Measurements from ENCODE around the gene SLC12A8. TPM values are rescaled to one million over a fixed set of nuclear protein-coding genes. Genes with fewer than 3 reads are reported as not detected.

Gene SLC12A8
- total RNA-seq, 3 donors from 2014 or later = 8.0 to 19.3 (median 13.6) TPM

DNA sequence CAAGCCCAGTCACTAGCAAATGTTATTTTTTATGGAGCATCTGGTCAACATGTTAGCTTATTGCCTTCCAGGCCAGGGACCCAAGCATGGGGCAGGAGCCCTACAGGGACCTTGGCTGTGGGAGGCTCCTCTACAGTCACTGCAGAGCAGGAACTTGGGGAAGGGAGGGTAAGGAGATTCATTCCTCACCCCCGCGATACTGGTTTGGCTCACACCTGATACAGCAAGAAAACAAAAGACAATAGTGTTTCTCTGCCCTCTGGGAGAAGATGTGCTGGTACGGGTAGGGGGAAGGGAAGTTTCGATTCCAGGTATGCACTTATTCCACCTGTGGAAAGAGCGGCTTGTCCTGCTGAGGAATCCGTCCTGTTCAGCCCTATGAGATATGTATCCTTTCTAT lies 77.6 kb downstream of the SLC12A8 start:
- intact Hi-C loops (cut with DNase I, micrococcal nuclease) = no loop called here
- DNase-seq (no peak), ATAC-seq (no peak)
- no peaks in the 10 kb centered on the region for H3K36me3 ChIP-seq (ENCODE audit: low read depth)
- H3K4me1 ChIP-seq (ENCODE audit: low read depth) = no peaks in the 10 kb centered on the region
- no peak overlapping the region for H3K4me3 ChIP-seq
- no peaks in the 10 kb centered on the region for H3K9me3 ChIP-seq
- TF ChIP-seq, protein P1, sequence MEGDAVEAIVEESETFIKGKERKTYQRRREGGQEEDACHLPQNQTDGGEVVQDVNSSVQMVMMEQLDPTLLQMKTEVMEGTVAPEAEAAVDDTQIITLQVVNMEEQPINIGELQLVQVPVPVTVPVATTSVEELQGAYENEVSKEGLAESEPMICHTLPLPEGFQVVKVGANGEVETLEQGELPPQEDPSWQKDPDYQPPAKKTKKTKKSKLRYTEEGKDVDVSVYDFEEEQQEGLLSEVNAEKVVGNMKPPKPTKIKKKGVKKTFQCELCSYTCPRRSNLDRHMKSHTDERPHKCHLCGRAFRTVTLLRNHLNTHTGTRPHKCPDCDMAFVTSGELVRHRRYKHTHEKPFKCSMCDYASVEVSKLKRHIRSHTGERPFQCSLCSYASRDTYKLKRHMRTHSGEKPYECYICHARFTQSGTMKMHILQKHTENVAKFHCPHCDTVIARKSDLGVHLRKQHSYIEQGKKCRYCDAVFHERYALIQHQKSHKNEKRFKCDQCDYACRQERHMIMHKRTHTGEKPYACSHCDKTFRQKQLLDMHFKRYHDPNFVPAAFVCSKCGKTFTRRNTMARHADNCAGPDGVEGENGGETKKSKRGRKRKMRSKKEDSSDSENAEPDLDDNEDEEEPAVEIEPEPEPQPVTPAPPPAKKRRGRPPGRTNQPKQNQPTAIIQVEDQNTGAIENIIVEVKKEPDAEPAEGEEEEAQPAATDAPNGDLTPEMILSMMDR (IDR thresholded peaks at IDR 0.05) = no peak

DNA sequence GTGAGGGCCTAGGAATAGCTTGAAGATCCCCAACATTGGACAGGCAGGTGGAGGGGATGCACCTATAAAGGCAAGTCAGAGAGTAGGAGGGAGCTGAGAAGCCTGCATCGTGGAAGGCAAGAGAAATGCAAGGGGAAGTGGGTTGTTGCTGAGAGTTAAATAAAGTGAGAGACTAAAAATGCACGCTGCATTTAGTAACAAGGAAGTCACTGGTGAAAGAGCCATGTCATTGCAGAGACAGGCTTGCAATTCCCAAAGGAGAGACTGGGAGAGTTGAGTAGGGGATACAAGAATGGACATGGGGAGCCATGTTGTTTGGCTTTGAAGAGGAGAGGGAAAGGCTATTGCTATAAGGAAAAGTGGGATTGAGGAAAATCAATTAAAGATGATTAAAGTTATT lies 79.7 kb downstream of the SLC12A8 start:
- Histone ChIP-seq H3K36me3 (ENCODE audit: low read depth) (no peaks in the 10 kb centered on the region), H3K9me3 (no peaks in the 10 kb centered on the region), H3K4me1 (ENCODE audit: low read depth) (peaks cover 4% of the 10 kb centered on the region), H3K4me3 (no peak overlapping the region)
- no peak for DNase-seq
- TF ChIP-seq, protein P1 (IDR thresholded peaks at IDR 0.05) = no peak
- no peak for ATAC-seq
- intact Hi-C loops (cut with DNase I, micrococcal nuclease) = no loop called here

DNA sequence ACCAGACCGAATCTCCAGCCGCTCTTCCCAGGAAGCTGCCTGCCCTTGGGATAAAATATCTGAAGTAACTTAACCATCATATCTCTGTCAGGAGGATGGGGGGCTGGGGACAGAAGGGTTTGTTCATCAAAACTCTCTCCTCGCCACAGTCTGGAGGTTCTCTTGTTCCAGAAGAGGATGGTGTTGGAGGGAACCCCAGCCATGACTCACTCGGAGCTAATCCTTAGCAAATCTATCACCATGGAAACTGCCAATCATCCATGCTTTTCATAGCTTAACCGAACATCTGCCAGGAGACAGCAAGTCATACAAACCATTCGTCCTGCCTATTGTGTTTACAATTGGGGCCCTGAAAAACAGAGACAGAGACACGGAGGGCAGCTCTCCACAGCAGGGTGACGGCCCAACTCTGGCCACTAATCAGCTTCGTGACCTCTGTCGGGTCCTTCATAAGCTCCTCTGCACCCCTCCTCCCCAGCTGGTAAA lies 83.0 kb downstream of the SLC12A8 start:
- intact Hi-C loops (cut with DNase I, micrococcal nuclease) = no loop called here
- TF ChIP-seq, protein P1 (IDR thresholded peaks at IDR 0.05) = no peak
- peaks cover 4% of the 10 kb centered on the region for H3K4me1 ChIP-seq (ENCODE audit: low read depth)
- peak; percentile 65 for ATAC-seq
- no peaks in the 10 kb centered on the region for H3K36me3 ChIP-seq (ENCODE audit: low read depth)
- no peaks in the 10 kb centered on the region for H3K9me3 ChIP-seq
- peak in 1 of 3 donors; percentile 61 for DNase-seq
- H3K4me3 ChIP-seq = no peak overlapping the region

DNA sequence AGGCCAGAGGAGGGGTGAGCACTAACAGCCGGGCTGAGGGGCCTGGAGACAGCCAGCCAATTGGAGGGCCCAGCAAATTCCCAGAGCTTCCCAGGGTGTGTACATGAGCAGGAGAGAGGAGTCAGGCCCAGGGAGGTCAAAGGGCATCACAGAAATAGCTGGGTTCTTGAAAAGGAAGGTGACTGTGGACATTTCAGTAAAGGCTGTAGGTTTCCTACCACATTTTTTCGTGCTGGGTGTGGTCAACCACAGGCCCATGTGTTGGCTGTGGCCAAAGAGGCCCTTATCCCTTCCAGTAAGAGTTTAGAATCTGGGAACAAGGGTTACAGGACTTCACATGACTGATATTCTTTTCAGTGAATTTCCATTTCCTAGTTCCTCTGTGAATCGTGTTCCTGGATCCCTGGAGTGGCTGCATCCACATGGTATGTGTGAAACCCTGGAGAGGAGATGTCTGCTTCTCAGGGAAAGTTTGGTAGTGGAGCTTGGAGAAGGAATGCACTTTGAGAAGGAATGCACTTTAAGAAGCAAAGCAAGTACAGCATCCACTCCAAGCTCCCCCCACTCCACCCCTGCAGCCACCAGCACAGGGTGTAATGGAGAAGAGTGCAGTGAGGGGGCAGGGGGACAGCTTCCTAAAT lies 83.6 kb downstream of the SLC12A8 start:
- no peak overlapping the region for H3K4me3 ChIP-seq
- intact Hi-C loops (cut with DNase I, micrococcal nuclease) = no loop called here
- DNase-seq = no peak
- no peaks in the 10 kb centered on the region for H3K36me3 ChIP-seq (ENCODE audit: low read depth)
- ATAC-seq = peak; percentile 49
- peaks cover 4% of the 10 kb centered on the region for H3K4me1 ChIP-seq (ENCODE audit: low read depth)
- TF ChIP-seq, protein P1 (IDR thresholded peaks at IDR 0.05) = no peak
- no peaks in the 10 kb centered on the region for H3K9me3 ChIP-seq

DNA sequence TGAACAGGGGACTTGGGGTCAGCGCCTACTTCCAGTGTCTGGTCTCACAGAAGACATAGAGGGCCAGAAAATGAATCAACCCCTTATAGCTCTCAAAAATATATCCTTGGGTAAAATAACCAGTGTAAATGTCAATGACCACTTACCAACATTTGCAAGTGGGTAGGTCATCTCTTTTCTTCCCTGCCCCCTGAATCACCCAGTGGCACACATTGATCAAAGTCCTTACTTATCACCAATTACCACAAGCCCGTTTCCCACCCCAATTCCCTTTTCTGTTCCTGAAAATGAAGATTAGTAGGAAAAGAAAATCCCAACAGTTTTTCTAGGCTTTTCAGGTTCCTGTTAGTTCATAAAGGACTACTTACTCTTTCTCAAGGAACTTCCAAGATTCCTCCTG lies 86.2 kb downstream of the SLC12A8 start:
- DNase-seq (no peak), ATAC-seq (no peak)
- H3K9me3 ChIP-seq = no peaks in the 10 kb centered on the region
- H3K36me3 ChIP-seq (ENCODE audit: low read depth) = no peaks in the 10 kb centered on the region
- TF ChIP-seq, protein P1 (IDR thresholded peaks at IDR 0.05) = no peak
- H3K4me1 ChIP-seq (ENCODE audit: low read depth) = peaks cover 4% of the 10 kb centered on the region
- H3K4me3 ChIP-seq = no peak overlapping the region
- intact Hi-C loops (cut with DNase I, micrococcal nuclease) = no loop called here

Measured in mucosa of descending colon (tissue), 3 donors.